PC-3 (cell line): Measurements from ENCODE around the gene LRCH4.

Experiments used
- EZH2phosphoT487 ChIP-seq: fragments of 300-600 bp; sonication (generic); IDR thresholded peaks from 2 replicates; pipeline ENCODE4 v1.6.1; 2018; ENCODE audit warnings: mild to moderate bottlenecking, antibody characterized with exemption, low read length, borderline replicate concordance
- TF ChIP-seq, protein P1 (sequence below): fragments of 300-600 bp; sonication (generic); conservative IDR thresholded peaks from 2 replicates; pipeline ENCODE4 v1.5.1; 2017; ENCODE audit warnings: antibody characterized with exemption, low read depth, mild to moderate bottlenecking, low read length

DNA sequence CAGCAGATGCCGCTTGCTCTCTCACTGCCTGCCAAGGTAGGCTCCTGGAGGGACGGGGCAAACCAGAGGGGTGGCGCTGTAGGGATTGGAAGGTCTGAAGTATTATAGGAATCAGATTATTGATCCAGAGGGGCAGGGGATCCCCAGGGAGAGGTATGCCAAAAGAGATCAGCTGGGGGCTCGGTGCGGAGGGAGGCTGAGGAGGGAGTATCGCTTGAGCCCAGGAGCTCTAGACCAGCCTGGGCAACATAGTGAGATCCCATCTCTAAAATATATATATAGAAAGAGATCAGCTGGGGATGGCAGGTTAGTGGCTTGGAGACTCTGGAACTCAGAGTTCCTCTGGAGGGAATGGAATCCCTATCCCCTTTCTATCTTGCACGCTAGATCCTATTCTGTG lies 9.3 kb upstream of the LRCH4 start:
- TF ChIP-seq EZH2phosphoT487, result no peak
- TF ChIP-seq, protein P1, sequence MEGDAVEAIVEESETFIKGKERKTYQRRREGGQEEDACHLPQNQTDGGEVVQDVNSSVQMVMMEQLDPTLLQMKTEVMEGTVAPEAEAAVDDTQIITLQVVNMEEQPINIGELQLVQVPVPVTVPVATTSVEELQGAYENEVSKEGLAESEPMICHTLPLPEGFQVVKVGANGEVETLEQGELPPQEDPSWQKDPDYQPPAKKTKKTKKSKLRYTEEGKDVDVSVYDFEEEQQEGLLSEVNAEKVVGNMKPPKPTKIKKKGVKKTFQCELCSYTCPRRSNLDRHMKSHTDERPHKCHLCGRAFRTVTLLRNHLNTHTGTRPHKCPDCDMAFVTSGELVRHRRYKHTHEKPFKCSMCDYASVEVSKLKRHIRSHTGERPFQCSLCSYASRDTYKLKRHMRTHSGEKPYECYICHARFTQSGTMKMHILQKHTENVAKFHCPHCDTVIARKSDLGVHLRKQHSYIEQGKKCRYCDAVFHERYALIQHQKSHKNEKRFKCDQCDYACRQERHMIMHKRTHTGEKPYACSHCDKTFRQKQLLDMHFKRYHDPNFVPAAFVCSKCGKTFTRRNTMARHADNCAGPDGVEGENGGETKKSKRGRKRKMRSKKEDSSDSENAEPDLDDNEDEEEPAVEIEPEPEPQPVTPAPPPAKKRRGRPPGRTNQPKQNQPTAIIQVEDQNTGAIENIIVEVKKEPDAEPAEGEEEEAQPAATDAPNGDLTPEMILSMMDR, result no peak
